ENCODE data around the gene MDK. TPM values are rescaled to one million over a fixed set of nuclear protein-coding genes. Genes with fewer than 3 reads are reported as not detected.
"Not testable (repeated sequence)": the region's sequence is repeated elsewhere in the genome, so short reads cannot be mapped to it uniquely, and the experiment has no call there.

The MDK gene
- total RNA-seq, 1 donor from 2014 or later = 949 TPM

DNA sequence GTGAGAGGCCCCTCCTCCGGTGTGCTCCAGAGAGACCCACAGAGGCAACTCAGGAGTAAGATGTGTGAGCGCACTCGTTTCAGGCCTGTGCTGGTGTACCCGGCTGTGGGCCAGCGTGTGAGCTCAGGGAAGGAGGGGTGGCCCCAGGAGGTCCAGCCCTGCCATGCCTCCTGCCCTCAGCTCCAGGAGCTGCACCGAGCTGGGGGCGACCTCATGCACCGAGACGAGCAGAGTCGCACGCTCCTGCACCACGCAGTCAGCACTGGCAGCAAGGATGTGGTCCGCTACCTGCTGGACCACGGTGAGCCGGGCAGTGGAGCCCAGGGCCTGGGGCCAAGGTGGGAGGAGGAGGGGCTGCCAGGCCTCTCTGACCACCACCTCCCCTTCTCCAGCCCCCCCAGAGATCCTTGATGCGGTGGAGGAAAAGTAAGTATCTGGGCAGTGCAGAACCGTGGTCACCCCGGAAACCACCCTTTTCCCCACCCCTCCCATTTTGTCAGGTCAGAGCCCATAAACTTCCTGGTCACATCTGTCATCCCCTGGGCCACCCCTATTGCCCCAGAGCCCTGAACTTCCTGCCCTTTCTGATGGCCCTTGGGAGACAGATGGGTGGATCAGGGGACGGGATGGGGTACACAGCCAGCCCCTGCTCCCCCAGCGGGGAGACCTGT is 2.5 kb upstream of the MDK start:
- Mint-ChIP-seq H3K36me3 (peaks cover 5% of the 10 kb centered on the region), H3K27ac (peak overlapping the region; percentile 75), H3K4me1 (ENCODE audit: unreplicated experiment) (peaks cover 3% of the 10 kb centered on the region), H3K9me3 (no peaks in the 10 kb centered on the region), H3K27me3 (no peaks in the 10 kb centered on the region), H3K4me3 (peak overlapping the region; percentile 84)
- no peak for DNase-seq (ENCODE audit: extremely low spot score, unreplicated experiment)
- TF ChIP-seq, protein P1, sequence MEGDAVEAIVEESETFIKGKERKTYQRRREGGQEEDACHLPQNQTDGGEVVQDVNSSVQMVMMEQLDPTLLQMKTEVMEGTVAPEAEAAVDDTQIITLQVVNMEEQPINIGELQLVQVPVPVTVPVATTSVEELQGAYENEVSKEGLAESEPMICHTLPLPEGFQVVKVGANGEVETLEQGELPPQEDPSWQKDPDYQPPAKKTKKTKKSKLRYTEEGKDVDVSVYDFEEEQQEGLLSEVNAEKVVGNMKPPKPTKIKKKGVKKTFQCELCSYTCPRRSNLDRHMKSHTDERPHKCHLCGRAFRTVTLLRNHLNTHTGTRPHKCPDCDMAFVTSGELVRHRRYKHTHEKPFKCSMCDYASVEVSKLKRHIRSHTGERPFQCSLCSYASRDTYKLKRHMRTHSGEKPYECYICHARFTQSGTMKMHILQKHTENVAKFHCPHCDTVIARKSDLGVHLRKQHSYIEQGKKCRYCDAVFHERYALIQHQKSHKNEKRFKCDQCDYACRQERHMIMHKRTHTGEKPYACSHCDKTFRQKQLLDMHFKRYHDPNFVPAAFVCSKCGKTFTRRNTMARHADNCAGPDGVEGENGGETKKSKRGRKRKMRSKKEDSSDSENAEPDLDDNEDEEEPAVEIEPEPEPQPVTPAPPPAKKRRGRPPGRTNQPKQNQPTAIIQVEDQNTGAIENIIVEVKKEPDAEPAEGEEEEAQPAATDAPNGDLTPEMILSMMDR (conservative IDR thresholded peaks at IDR 0.05) = no peak

- not testable (repeated sequence) for H3K36me3 Mint-ChIP-seq; DNase-seq (ENCODE audit: extremely low spot score, unreplicated experiment); H3K9me3 Mint-ChIP-seq; H3K27me3 Mint-ChIP-seq; H3K4me1 Mint-ChIP-seq (ENCODE audit: unreplicated experiment)
- Mint-ChIP-seq H3K27ac (peak overlapping the region; percentile 75), H3K4me3 (peak overlapping the region; percentile 84)
Observed at GRCh38 chr11:46379482-46380293, 1.8 kb upstream of the MDK start.

GRCh38 chr11:46380340-46381047 is 975 bp upstream of the MDK start:
- DNase-seq (ENCODE audit: extremely low spot score, unreplicated experiment) = peak; percentile 86
- TF ChIP-seq, protein P1 (conservative IDR thresholded peaks at IDR 0.05) = no peak
- no peaks in the 10 kb centered on the region for H3K27me3 Mint-ChIP-seq
- H3K27ac Mint-ChIP-seq = peak overlapping the region; percentile 88
- peaks cover 5% of the 10 kb centered on the region for H3K36me3 Mint-ChIP-seq
- H3K4me1 Mint-ChIP-seq (ENCODE audit: unreplicated experiment) = peaks cover 3% of the 10 kb centered on the region
- no peaks in the 10 kb centered on the region for H3K9me3 Mint-ChIP-seq
- H3K4me3 Mint-ChIP-seq = peak overlapping the region; percentile 85

DNA sequence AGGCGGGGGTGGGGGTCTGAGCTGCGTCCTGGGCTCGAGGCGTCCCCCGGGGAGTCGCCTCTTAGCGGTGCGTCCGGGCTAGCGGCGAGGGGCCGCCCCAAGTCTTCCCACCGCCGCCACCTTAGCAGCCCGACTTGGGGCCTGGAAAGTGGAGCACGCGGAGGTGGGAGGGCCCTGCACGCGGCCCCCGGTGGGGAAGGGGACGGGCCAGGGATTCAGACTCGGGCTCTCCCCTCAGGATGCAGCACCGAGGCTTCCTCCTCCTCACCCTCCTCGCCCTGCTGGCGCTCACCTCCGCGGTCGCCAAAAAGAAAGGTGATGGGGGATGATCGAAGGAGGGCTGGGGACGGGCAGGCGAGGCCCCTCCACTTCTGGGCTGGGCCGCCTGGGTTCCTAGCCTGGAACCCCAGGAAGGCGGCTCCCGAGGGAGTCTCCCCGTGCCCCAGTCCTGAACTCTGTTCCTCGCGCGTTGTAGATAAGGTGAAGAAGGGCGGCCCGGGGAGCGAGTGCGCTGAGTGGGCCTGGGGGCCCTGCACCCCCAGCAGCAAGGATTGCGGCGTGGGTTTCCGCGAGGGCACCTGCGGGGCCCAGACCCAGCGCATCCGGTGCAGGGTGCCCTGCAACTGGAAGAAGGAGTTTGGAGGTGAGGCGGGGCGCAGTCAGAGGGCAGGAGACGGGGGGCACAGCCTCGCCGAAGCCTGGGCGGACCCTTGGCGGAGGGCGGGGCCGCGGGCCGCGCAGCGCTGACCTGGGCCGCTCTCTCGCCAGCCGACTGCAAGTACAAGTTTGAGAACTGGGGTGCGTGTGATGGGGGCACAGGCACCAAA is 563 bp downstream of the MDK start:
- Mint-ChIP-seq H3K4me3 (peak overlapping the region; percentile 91), H3K4me1 (ENCODE audit: unreplicated experiment) (peaks cover 7% of the 10 kb centered on the region), H3K9me3 (no peaks in the 10 kb centered on the region), H3K36me3 (peaks cover 8% of the 10 kb centered on the region), H3K27me3 (peaks cover 13% of the 10 kb centered on the region), H3K27ac (peak overlapping the region; percentile 67)
- TF ChIP-seq, protein P1 (conservative IDR thresholded peaks at IDR 0.05) = no peak
- no peak for DNase-seq (ENCODE audit: extremely low spot score, unreplicated experiment)

- peaks cover 18% of the 10 kb centered on the region for H3K27me3 Mint-ChIP-seq
- TF ChIP-seq, protein P1 (conservative IDR thresholded peaks at IDR 0.05) = peak; percentile 79
- H3K27ac Mint-ChIP-seq = peak overlapping the region; percentile 46
- peaks cover 5% of the 10 kb centered on the region for H3K36me3 Mint-ChIP-seq
- peaks cover 7% of the 10 kb centered on the region for H3K4me1 Mint-ChIP-seq (ENCODE audit: unreplicated experiment)
- no peaks in the 10 kb centered on the region for H3K9me3 Mint-ChIP-seq
- H3K4me3 Mint-ChIP-seq = peak overlapping the region; percentile 91
- no peak for DNase-seq (ENCODE audit: extremely low spot score, unreplicated experiment)
Observed at GRCh38 chr11:46382646-46383403, 1.4 kb downstream of the MDK start.

Measured in type B pancreatic cell (in vitro differentiated cells).